Astrocyte (in vitro differentiated cells and primary cell): Measurements from ENCODE around the gene RAD51B. TPM values are rescaled to one million over a fixed set of nuclear protein-coding genes. Genes with fewer than 3 reads are reported as not detected.

Source experiments
- DNase-seq: peaks from one replicate; pipeline ENCODE4 v3.0.0-alpha.2; 2010; ENCODE audit warnings: low read depth
- FAIRE-seq: peaks from 2 replicates; lab custom pipeline; 2011; peaks lifted over from hg19 to GRCh38; lab: Jason Lieb, UNC
- H2AFZ ChIP-seq: 2 replicates; pipeline ENCODE4 v1.6.0; 2012; ENCODE audit warnings: low read depth, low read length, inconsistent platforms
- H3K27ac ChIP-seq: 2 replicates; pipeline ENCODE4 v1.5.1; 2011; ENCODE audit warnings: low read depth, low read length, inconsistent platforms
- H3K27me3 ChIP-seq: 2 replicates; pipeline ENCODE4 v1.6.0; 2011; ENCODE audit warnings: low read length, inconsistent platforms; ENCODE audit not compliant: insufficient read depth
- H3K36me3 ChIP-seq: 2 replicates; pipeline ENCODE4 v1.5.1; 2011; ENCODE audit warnings: low read length, inconsistent platforms; ENCODE audit not compliant: insufficient read depth
- H3K4me1 ChIP-seq: 2 replicates; pipeline ENCODE4 v1.5.1; 2011; ENCODE audit warnings: low read length, inconsistent platforms; ENCODE audit not compliant: insufficient read depth
- H3K4me2 ChIP-seq: 2 replicates; pipeline ENCODE4 v1.6.0; 2012; ENCODE audit warnings: low read length, inconsistent platforms
- H3K4me3 ChIP-seq: 2 replicates; pipeline ENCODE4 v1.5.1; 2011; ENCODE audit warnings: low read depth, mild to moderate bottlenecking, low read length, inconsistent platforms; ENCODE audit not compliant: insufficient read depth
- H3K79me2 ChIP-seq: 2 replicates; pipeline ENCODE4 v1.6.0; 2012; ENCODE audit warnings: mild to moderate bottlenecking, low read length, inconsistent platforms; ENCODE audit not compliant: insufficient read depth
- H3K9ac ChIP-seq: 2 replicates; pipeline ENCODE4 v1.6.0; 2012; ENCODE audit warnings: mild to moderate bottlenecking, low read length, inconsistent platforms
- H3K9me3 ChIP-seq: 2 replicates; pipeline ENCODE4 v1.5.1; 2012; ENCODE audit warnings: low read depth, mild to moderate bottlenecking, low read length, inconsistent platforms; ENCODE audit not compliant: insufficient read depth
- H4K20me1 ChIP-seq: 2 replicates; pipeline ENCODE4 v1.6.0; 2012; ENCODE audit warnings: low read length, inconsistent platforms; ENCODE audit not compliant: insufficient read depth
- H3K27ac Mint-ChIP-seq: one replicate; pipeline ENCODE4 v1.8.0; 2021; ENCODE audit warnings: mild to moderate bottlenecking, mixed read lengths; ENCODE audit not compliant: unreplicated experiment
- H3K27me3 Mint-ChIP-seq: one replicate; pipeline ENCODE4 v1.8.0; 2021; ENCODE audit warnings: low read depth, mixed read lengths; ENCODE audit not compliant: unreplicated experiment
- H3K36me3 Mint-ChIP-seq: one replicate; pipeline ENCODE4 v1.8.0; 2021; ENCODE audit warnings: low read depth, mixed read lengths; ENCODE audit not compliant: unreplicated experiment
- H3K4me1 Mint-ChIP-seq: one replicate; pipeline ENCODE4 v1.8.0; 2021; ENCODE audit warnings: low read depth, mixed read lengths; ENCODE audit not compliant: unreplicated experiment
- H3K4me3 Mint-ChIP-seq: one replicate; pipeline ENCODE4 v1.8.0; 2021; ENCODE audit warnings: mild to moderate bottlenecking, moderate library complexity, mixed read lengths; ENCODE audit not compliant: unreplicated experiment
- H3K9me3 Mint-ChIP-seq: one replicate; pipeline ENCODE4 v1.8.0; 2021; ENCODE audit warnings: mild to moderate bottlenecking, mixed read lengths; ENCODE audit not compliant: unreplicated experiment
- EZH2 ChIP-seq: IDR thresholded peaks from 2 replicates; pipeline ENCODE4 v1.6.1; 2012; ENCODE audit warnings: mild to moderate bottlenecking, low read length, inconsistent platforms; ENCODE audit not compliant: insufficient read depth
- total RNA-seq: library from RNA; stranded (reverse); gene quantifications from 2 replicates; pipeline ENCODE4 v1.2.1, GENCODE V29; 2021
- TF ChIP-seq, protein P1 (sequence below): IDR thresholded peaks from 2 replicates; pipeline ENCODE4 v1.5.1; 2011; ENCODE audit warnings: low read depth, mild to moderate bottlenecking, inconsistent platforms, low read length, moderate library complexity; ENCODE audit not compliant: insufficient read depth

RAD51B gene
- total RNA-seq, 1 donor from 2014 or later: 10.8 TPM

DNA sequence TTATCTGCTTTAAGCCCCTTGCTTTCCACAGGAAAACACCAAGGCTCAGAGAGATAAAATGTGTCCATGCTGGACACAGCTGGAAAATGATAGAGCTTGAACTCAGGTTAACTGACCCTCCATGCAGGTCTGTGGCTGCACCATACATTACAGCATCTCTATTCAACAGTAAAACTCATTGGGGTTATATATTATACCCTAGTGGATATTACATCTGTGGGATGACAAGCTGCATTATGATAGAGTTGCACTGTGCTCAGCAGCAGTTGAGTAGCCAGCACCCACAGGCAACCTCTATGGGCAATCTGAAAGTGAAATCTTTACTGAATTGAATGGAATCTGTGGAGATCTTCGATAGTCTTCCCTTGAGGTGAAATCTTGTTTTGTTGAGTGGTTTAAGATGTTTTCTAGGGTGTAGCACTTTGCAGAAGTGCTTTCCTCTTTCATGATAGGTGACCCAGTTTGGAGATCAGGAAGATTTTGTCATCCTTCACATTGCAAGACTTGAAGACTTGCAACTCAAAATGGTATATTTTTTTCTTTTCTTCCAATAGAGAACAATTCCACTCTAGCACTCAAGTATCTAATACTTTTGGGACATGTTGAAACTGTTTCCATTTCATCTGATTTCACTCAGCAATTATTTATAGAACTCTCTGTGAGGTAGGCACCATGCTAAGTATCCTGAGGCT lies 389.2 kb downstream of the RAD51B start:
- Histone ChIP-seq H3K4me1 (peaks cover 15% of the 10 kb centered on the region), H3K79me2 (no peaks in the 10 kb centered on the region), H3K36me3 (no peaks in the 10 kb centered on the region), H3K27me3 (no peaks in the 10 kb centered on the region), H2AFZ (no peak overlapping the region), H3K4me3 (no peak overlapping the region), H4K20me1 (no peaks in the 10 kb centered on the region), H3K4me2 (no peak overlapping the region), H3K9me3 (no peaks in the 10 kb centered on the region), H3K27ac (no peak overlapping the region), H3K9ac (no peak overlapping the region)
- Mint-ChIP-seq H3K4me1 (peaks cover 35% of the 10 kb centered on the region), H3K36me3 (no peaks in the 10 kb centered on the region), H3K27me3 (no peaks in the 10 kb centered on the region), H3K9me3 (peaks cover 3% of the 10 kb centered on the region), H3K27ac (no peak overlapping the region), H3K4me3 (no peak overlapping the region)
- TF ChIP-seq, protein P1, sequence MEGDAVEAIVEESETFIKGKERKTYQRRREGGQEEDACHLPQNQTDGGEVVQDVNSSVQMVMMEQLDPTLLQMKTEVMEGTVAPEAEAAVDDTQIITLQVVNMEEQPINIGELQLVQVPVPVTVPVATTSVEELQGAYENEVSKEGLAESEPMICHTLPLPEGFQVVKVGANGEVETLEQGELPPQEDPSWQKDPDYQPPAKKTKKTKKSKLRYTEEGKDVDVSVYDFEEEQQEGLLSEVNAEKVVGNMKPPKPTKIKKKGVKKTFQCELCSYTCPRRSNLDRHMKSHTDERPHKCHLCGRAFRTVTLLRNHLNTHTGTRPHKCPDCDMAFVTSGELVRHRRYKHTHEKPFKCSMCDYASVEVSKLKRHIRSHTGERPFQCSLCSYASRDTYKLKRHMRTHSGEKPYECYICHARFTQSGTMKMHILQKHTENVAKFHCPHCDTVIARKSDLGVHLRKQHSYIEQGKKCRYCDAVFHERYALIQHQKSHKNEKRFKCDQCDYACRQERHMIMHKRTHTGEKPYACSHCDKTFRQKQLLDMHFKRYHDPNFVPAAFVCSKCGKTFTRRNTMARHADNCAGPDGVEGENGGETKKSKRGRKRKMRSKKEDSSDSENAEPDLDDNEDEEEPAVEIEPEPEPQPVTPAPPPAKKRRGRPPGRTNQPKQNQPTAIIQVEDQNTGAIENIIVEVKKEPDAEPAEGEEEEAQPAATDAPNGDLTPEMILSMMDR: no peak
- no peak for TF ChIP-seq EZH2
- no peak for FAIRE-seq
- no peak for DNase-seq

DNA sequence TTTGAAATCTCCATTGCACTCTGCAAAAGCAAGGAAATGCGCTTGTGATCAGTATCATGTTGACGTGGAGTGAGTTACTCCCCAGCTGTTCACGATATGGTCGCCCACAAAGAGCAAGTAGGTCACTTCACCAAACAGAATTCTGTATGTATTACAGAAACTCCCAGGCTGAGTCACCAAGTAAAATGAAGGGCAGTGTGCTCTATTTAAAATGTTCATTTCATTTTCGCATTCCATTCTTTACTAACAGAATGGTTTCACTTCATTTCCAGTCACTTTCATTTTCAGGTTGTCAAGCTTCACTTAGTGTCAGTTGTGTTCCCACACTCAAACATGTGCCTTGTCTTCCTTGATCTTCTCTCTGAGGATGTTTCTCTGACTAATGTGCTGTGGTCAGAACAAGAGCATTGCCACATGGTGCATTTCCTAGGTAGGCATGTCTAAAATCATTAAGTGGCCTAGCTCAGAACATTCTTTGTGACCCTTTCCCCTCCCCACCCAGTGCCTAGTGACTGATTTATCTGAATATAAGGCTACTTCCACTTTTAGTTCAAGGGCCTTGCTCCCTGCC lies 391.2 kb downstream of the RAD51B start:
- Histone ChIP-seq H3K4me3 (peak overlapping the region; percentile 30), H3K4me1 (peaks cover 15% of the 10 kb centered on the region), H2AFZ (peak overlapping the region; percentile 24), H3K36me3 (no peaks in the 10 kb centered on the region), H3K27me3 (no peaks in the 10 kb centered on the region), H3K27ac (peak overlapping the region; percentile 75), H3K79me2 (no peaks in the 10 kb centered on the region), H3K9me3 (no peaks in the 10 kb centered on the region), H4K20me1 (no peaks in the 10 kb centered on the region), H3K9ac (peak overlapping the region; percentile 57), H3K4me2 (peak overlapping the region; percentile 72)
- Mint-ChIP-seq H3K27me3 (no peaks in the 10 kb centered on the region), H3K36me3 (no peaks in the 10 kb centered on the region), H3K4me1 (peaks cover 35% of the 10 kb centered on the region), H3K4me3 (peak overlapping the region; percentile 34), H3K27ac (peak overlapping the region; percentile 94), H3K9me3 (no peaks in the 10 kb centered on the region)
- FAIRE-seq (peak; percentile 97), DNase-seq (peak; percentile 99)
- TF ChIP-seq EZH2: no peak
- TF ChIP-seq, protein P1: no peak

DNA sequence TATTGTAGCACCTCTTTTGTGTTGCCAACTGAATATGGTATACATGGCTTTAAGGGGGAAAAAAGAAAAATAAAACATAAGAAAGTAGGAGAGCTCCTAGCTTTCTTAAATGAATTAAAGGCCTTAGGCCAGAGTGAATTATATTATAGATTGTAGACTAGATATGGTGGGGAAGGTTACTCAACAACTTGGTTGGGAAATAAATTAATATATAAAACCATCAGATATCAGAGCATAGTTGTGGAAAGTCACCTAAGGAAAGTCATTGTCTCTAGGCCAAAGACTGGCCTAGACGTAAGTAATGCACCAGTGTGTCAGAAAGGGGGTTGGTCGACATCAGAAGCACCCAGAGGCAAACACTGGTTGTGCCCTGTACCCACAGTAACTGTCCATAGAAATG lies 391.8 kb downstream of the RAD51B start:
- peak; percentile 23 for DNase-seq
- Mint-ChIP-seq H3K9me3 (no peaks in the 10 kb centered on the region), H3K27ac (peak overlapping the region; percentile 94), H3K4me1 (peaks cover 35% of the 10 kb centered on the region), H3K4me3 (no peak overlapping the region), H3K27me3 (no peaks in the 10 kb centered on the region), H3K36me3 (no peaks in the 10 kb centered on the region)
- no peak for TF ChIP-seq EZH2
- TF ChIP-seq, protein P1: no peak
- H3K4me3 ChIP-seq: no peak overlapping the region
- peak overlapping the region; percentile 72 for H3K4me2 ChIP-seq
- no peaks in the 10 kb centered on the region for H3K27me3 ChIP-seq
- H3K27ac ChIP-seq: peak overlapping the region; percentile 75
- H3K36me3 ChIP-seq: no peaks in the 10 kb centered on the region
- H3K9ac ChIP-seq: peak overlapping the region; percentile 57
- no peak for FAIRE-seq
- no peaks in the 10 kb centered on the region for H4K20me1 ChIP-seq
- no peaks in the 10 kb centered on the region for H3K79me2 ChIP-seq
- H3K9me3 ChIP-seq: no peaks in the 10 kb centered on the region
- no peak overlapping the region for H2AFZ ChIP-seq
- H3K4me1 ChIP-seq: peaks cover 15% of the 10 kb centered on the region
